WTC11 (cell line): Measurements from ENCODE around the gene SYNCRIP. TPM values are rescaled to one million over a fixed set of nuclear protein-coding genes. Genes with fewer than 3 reads are reported as not detected.

Experiments used
- ATAC-seq: fragments of 200-7000 bp; cut with Tn5 transposase; 2 replicates; pipeline ENCODE4 v1.10.0; 2021; ENCODE audit warnings: mild to moderate bottlenecking, moderate library complexity
- CTCF ChIA-PET: fragments of 300-600 bp; sonication (Branson Sonifier 250); formaldehyde crosslinking; loops from one replicate; lab custom pipeline; 2021; ENCODE audit warnings: antibody characterized with exemption; lab: Charles Lee
- POLR2A ChIA-PET: fragments of 350-600 bp; sonication (Branson Sonifier 250); formaldehyde crosslinking; loops from one replicate; lab custom pipeline; 2021; ENCODE audit warnings: antibody characterized with exemption; lab: Charles Lee
- DNase-seq: peaks from one replicate; pipeline ENCODE4 v3.0.0; 2021; ENCODE audit warnings: low spot score
- H3K27ac Mint-ChIP-seq: 2 replicates; pipeline ENCODE4 v1.8.0; 2021; ENCODE audit warnings: mixed read lengths
- H3K27me3 Mint-ChIP-seq: 2 replicates; pipeline ENCODE4 v1.8.0; 2021; ENCODE audit warnings: low read depth, mild to moderate bottlenecking, moderate library complexity, mixed read lengths
- H3K36me3 Mint-ChIP-seq: 2 replicates; pipeline ENCODE4 v1.8.0; 2021; ENCODE audit warnings: mixed read lengths
- H3K4me1 Mint-ChIP-seq: 2 replicates; pipeline ENCODE4 v1.8.0; 2022; ENCODE audit warnings: mixed read lengths
- H3K4me3 Mint-ChIP-seq: 2 replicates; pipeline ENCODE4 v1.8.0; 2021; ENCODE audit warnings: mild to moderate bottlenecking, moderate library complexity, mixed read lengths
- H3K9me3 Mint-ChIP-seq: 2 replicates; pipeline ENCODE4 v1.8.0; 2021; ENCODE audit warnings: mixed read lengths
- AR ChIP-seq: fragments of 250-450 bp; sonication (Bioruptor Pico); IDR thresholded peaks from 2 replicates; pipeline ENCODE4 v1.9.0; 2021; ENCODE audit warnings: mild to moderate bottlenecking
- ATF6 ChIP-seq: sonication (generic); formaldehyde crosslinking; IDR thresholded peaks from 2 replicates; pipeline ENCODE4 v1.8.1; 2023; ENCODE audit warnings: mild to moderate bottlenecking, missing genetic modification reagents
- FOXP4 ChIP-seq: sonication (generic); formaldehyde crosslinking; IDR thresholded peaks from 2 replicates; pipeline ENCODE4 v1.8.0; 2022; ENCODE audit warnings: mild to moderate bottlenecking, missing genetic modification reagents
- HMGA2 ChIP-seq: fragments of 250-450 bp; sonication (Bioruptor Pico); IDR thresholded peaks from 2 replicates; pipeline ENCODE4 v1.4.0; 2021; ENCODE audit warnings: mild to moderate bottlenecking, moderate library complexity
- MAX ChIP-seq: sonication (generic); formaldehyde crosslinking; IDR thresholded peaks from 2 replicates; pipeline ENCODE4 v1.8.0; 2022; ENCODE audit warnings: mild to moderate bottlenecking, missing genetic modification reagents
- NFYB ChIP-seq: sonication (generic); formaldehyde crosslinking; conservative IDR thresholded peaks from 2 replicates; pipeline ENCODE4 v1.8.0; 2022; ENCODE audit warnings: low read depth, missing genetic modification reagents
- OVOL2 ChIP-seq: fragments of 250-450 bp; sonication (Bioruptor Pico); IDR thresholded peaks from 2 replicates; pipeline ENCODE4 v1.9.0; 2021; ENCODE audit warnings: mild to moderate bottlenecking, borderline replicate concordance
- PRRX2 ChIP-seq: fragments of 250-450 bp; sonication (Bioruptor Pico); IDR thresholded peaks from 2 replicates; pipeline ENCODE4 v1.8.0; 2021; ENCODE audit warnings: mild to moderate bottlenecking
- TCF7 ChIP-seq: sonication (generic); formaldehyde crosslinking; IDR thresholded peaks from 2 replicates; pipeline ENCODE4 v1.8.0; 2022; ENCODE audit warnings: mild to moderate bottlenecking, low read depth, missing genetic modification reagents, moderate library complexity
- TEAD4 ChIP-seq: sonication (generic); formaldehyde crosslinking; IDR thresholded peaks from 2 replicates; pipeline ENCODE4 v1.8.0; 2022; ENCODE audit warnings: mild to moderate bottlenecking, missing genetic modification reagents
- ZNF416 ChIP-seq: fragments of 250-450 bp; sonication (Bioruptor Pico); IDR thresholded peaks from 2 replicates; pipeline ENCODE4 v1.9.0; 2021; ENCODE audit warnings: mild to moderate bottlenecking, inconsistent platforms
- ZNF425 ChIP-seq: fragments of 250-450 bp; sonication (Bioruptor Pico); conservative IDR thresholded peaks from 2 replicates; pipeline ENCODE4 v1.9.0; 2021; ENCODE audit warnings: mild to moderate bottlenecking
- ZNF671 ChIP-seq: fragments of 250-450 bp; sonication (Bioruptor Pico); IDR thresholded peaks from 2 replicates; pipeline ENCODE4 v1.8.0; 2021; ENCODE audit warnings: mild to moderate bottlenecking
- total RNA-seq: library from RNA; stranded (reverse); gene quantifications from 3 replicates; pipeline ENCODE4 v1.2.3, GENCODE V29; 2021
- TF ChIP-seq, protein P1 (sequence below): fragments of 200-600 bp; IDR thresholded peaks from 2 replicates; pipeline ENCODE4 v1.8.0; 2022; ENCODE audit warnings: antibody characterized with exemption
- TF ChIP-seq, protein P2 (sequence below): fragments of 250-450 bp; sonication (Bioruptor Pico); IDR thresholded peaks from 2 replicates; pipeline ENCODE4 v1.9.0; 2021; ENCODE audit warnings: moderate library complexity, mild to moderate bottlenecking, inconsistent platforms, borderline replicate concordance
- TF ChIP-seq, protein P3 (sequence below): sonication (generic); formaldehyde crosslinking; IDR thresholded peaks from 2 replicates; pipeline ENCODE4 v1.8.1; 2022; ENCODE audit warnings: mild to moderate bottlenecking, moderate library complexity, missing genetic modification reagents
- TF ChIP-seq, protein P4 (sequence below): sonication (generic); formaldehyde crosslinking; IDR thresholded peaks from 2 replicates; pipeline ENCODE4 v1.8.1; 2022; ENCODE audit warnings: low read depth, mild to moderate bottlenecking, moderate library complexity, missing genetic modification reagents, borderline replicate concordance
- TF ChIP-seq, protein P5 (sequence below): sonication (generic); formaldehyde crosslinking; IDR thresholded peaks from 2 replicates; pipeline ENCODE4 v1.8.1; 2022; ENCODE audit warnings: mild to moderate bottlenecking, missing genetic modification reagents, moderate library complexity, borderline replicate concordance

SYNCRIP gene
- total RNA-seq, 1 experiment from 2014 or later = 150 TPM

GRCh38 chr6:85628353-85628752 is 14.3 kb downstream of the SYNCRIP start (continued):
- TF ChIP-seq, protein P1, sequence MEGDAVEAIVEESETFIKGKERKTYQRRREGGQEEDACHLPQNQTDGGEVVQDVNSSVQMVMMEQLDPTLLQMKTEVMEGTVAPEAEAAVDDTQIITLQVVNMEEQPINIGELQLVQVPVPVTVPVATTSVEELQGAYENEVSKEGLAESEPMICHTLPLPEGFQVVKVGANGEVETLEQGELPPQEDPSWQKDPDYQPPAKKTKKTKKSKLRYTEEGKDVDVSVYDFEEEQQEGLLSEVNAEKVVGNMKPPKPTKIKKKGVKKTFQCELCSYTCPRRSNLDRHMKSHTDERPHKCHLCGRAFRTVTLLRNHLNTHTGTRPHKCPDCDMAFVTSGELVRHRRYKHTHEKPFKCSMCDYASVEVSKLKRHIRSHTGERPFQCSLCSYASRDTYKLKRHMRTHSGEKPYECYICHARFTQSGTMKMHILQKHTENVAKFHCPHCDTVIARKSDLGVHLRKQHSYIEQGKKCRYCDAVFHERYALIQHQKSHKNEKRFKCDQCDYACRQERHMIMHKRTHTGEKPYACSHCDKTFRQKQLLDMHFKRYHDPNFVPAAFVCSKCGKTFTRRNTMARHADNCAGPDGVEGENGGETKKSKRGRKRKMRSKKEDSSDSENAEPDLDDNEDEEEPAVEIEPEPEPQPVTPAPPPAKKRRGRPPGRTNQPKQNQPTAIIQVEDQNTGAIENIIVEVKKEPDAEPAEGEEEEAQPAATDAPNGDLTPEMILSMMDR = no peak
- no peak for TF ChIP-seq TEAD4 (CRISPR knock-in tag)

DNA sequence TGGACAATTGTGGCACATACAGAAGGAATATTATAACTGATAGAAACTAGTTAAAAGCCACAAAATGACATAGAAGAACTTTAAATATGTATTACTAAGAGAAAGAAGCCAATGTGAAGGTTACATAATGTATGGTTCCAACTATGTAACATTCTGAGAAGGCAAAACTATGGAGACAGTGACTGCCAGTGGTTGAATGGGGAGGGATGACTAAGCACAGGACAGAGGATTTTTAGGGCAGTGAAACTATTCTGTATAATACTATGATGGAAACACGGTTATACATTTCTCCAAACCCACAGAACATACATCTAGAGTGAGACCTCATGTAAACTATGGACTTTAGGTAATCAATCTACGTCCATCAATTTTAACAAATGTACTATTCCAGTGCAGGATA is 22.4 kb downstream of the SYNCRIP start:
- Mint-ChIP-seq H3K9me3 (no peaks in the 10 kb centered on the region), H3K4me1 (no peaks in the 10 kb centered on the region; the same call in 1 of the 2 replicates), H3K4me3 (no peak overlapping the region), H3K27me3 (no peaks in the 10 kb centered on the region), H3K27ac (peak overlapping the region; percentile 35)
- ATAC-seq (no peak), DNase-seq (no peak)
- POLR2A ChIA-PET = no interaction called here
- TF ChIP-seq TCF7 (CRISPR knock-in tag) (no peak), ATF6 (no peak), OVOL2 (CRISPR knock-in tag) (no peak), HMGA2 (CRISPR knock-in tag) (no peak), MAX (CRISPR knock-in tag) (no peak), FOXP4 (CRISPR knock-in tag) (no peak)
- TF ChIP-seq, protein P2, sequence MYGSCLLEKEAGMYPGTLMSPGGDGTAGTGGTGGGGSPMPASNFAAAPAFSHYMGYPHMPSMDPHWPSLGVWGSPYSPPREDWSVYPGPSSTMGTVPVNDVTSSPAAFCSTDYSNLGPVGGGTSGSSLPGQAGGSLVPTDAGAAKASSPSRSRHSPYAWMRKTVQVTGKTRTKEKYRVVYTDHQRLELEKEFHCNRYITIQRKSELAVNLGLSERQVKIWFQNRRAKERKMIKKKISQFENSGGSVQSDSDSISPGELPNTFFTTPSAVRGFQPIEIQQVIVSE (CRISPR knock-in tag) = no peak
- TF ChIP-seq, all 79 proteins: peak for 0
- H3K36me3 Mint-ChIP-seq = peaks cover 93% of the 10 kb centered on the region
- CTCF ChIA-PET = no interaction called here

- H3K4me1 Mint-ChIP-seq = no peaks in the 10 kb centered on the region
- no peak overlapping the region for H3K4me3 Mint-ChIP-seq
- no peak for DNase-seq
- peak overlapping the region; percentile 43 for H3K27ac Mint-ChIP-seq
- ChIA-PET CTCF (no interaction called here), POLR2A (no interaction called here)
- peak; percentile 55 for ATAC-seq
- H3K9me3 Mint-ChIP-seq = no peaks in the 10 kb centered on the region
- H3K36me3 Mint-ChIP-seq = peaks cover 77% of the 10 kb centered on the region
- H3K27me3 Mint-ChIP-seq = no peaks in the 10 kb centered on the region
- TF ChIP-seq ZNF416 (CRISPR knock-in tag) (no peak), AR (CRISPR knock-in tag) (no peak), NFYB (CRISPR knock-in tag) (no peak), PRRX2 (CRISPR knock-in tag) (no peak), ZNF671 (CRISPR knock-in tag) (no peak), ZNF425 (no peak)
- TF ChIP-seq, protein P3, sequence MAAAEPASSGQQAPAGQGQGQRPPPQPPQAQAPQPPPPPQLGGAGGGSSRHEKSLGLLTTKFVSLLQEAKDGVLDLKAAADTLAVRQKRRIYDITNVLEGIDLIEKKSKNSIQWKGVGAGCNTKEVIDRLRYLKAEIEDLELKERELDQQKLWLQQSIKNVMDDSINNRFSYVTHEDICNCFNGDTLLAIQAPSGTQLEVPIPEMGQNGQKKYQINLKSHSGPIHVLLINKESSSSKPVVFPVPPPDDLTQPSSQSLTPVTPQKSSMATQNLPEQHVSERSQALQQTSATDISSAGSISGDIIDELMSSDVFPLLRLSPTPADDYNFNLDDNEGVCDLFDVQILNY = no peak
- TF ChIP-seq, protein P4, sequence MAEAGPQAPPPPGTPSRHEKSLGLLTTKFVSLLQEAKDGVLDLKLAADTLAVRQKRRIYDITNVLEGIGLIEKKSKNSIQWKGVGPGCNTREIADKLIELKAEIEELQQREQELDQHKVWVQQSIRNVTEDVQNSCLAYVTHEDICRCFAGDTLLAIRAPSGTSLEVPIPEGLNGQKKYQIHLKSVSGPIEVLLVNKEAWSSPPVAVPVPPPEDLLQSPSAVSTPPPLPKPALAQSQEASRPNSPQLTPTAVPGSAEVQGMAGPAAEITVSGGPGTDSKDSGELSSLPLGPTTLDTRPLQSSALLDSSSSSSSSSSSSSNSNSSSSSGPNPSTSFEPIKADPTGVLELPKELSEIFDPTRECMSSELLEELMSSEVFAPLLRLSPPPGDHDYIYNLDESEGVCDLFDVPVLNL (CRISPR knock-in tag) = no peak
- TF ChIP-seq, protein P5, sequence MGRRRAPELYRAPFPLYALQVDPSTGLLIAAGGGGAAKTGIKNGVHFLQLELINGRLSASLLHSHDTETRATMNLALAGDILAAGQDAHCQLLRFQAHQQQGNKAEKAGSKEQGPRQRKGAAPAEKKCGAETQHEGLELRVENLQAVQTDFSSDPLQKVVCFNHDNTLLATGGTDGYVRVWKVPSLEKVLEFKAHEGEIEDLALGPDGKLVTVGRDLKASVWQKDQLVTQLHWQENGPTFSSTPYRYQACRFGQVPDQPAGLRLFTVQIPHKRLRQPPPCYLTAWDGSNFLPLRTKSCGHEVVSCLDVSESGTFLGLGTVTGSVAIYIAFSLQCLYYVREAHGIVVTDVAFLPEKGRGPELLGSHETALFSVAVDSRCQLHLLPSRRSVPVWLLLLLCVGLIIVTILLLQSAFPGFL (CRISPR knock-in tag) = no peak
These were observed 27.9 kb downstream of the SYNCRIP start for GRCh38 chr6:85614780-85615179.
